CD4-positive, alpha-beta T cell treated with Interleukin-15 for 4 hours (primary cell): Measurements from ENCODE around the gene PTPRN.
A peak's percentile ranks its signal among the peaks of the same experiment; 100 is the strongest.
"Not testable (repeated sequence)": the region's sequence is repeated elsewhere in the genome, so short reads cannot be mapped to it uniquely, and the experiment has no call there.

Experiments used
- DNase-seq: peaks from one replicate; pipeline ENCODE4 v3.0.0-alpha.2; 2020; ENCODE audit warnings: low spot score

The PTPRN gene

GRCh38 chr2:219266886-219267285, 42.3 kb downstream of the PTPRN start:
- DNase-seq, result no peak

- DNase-seq, result no peak
Measured at GRCh38 chr2:219266232-219266631, 43.0 kb downstream of the PTPRN start.

GRCh38 chr2:219261024-219261855, 48.0 kb downstream of the PTPRN start:
- DNase-seq, result no peak

GRCh38 chr2:219258942-219259341, 50.3 kb downstream of the PTPRN start:
- DNase-seq, result not testable (repeated sequence)

GRCh38 chr2:219254590-219255201, 54.5 kb downstream of the PTPRN start:
- peak; percentile 49 for DNase-seq

GRCh38 chr2:219253753-219254589, 55.2 kb downstream of the PTPRN start, which contains the start of gene TUBA4A:
Gene TUBA4A, minus strand, starts transcription at chr2:219253918. Its CDS starts 60 bp downstream, at chr2:219253858.
- peak; percentile 90 for DNase-seq

- peak; percentile 37 for DNase-seq
Measured at GRCh38 chr2:219252900-219253752, 56.1 kb downstream of the PTPRN start, which contains the start of gene TUBA4B. Gene TUBA4B, plus strand, starts transcription at chr2:219253243. Its CDS starts 165 bp downstream, at chr2:219253408.

GRCh38 chr2:219252570-219252899, 56.7 kb downstream of the PTPRN start:
- no peak for DNase-seq

- DNase-seq, result peak; percentile 54
Measured at GRCh38 chr2:219252084-219252483, 57.1 kb downstream of the PTPRN start.

- DNase-seq, result no peak
Measured at GRCh38 chr2:219251656-219252055, 57.5 kb downstream of the PTPRN start.

- no peak for DNase-seq
Measured at GRCh38 chr2:219250049-219250781, 59.0 kb downstream of the PTPRN start.

GRCh38 chr2:219249203-219249980, 59.8 kb downstream of the PTPRN start:
- peak; percentile 48 for DNase-seq

- no peak for DNase-seq
Measured at GRCh38 chr2:219248845-219249202, 60.4 kb downstream of the PTPRN start.

- DNase-seq, result peak; percentile 80
Measured at GRCh38 chr2:219247678-219248642, 61.2 kb downstream of the PTPRN start.

- DNase-seq, result no peak
Measured at GRCh38 chr2:219246559-219246958, 62.6 kb downstream of the PTPRN start.

GRCh38 chr2:219245899-219246230, 63.3 kb downstream of the PTPRN start:
- DNase-seq, result no peak

GRCh38 chr2:219245148-219245898, 63.9 kb downstream of the PTPRN start, which contains the start of the genes GLB1L and STK16:
Gene GLB1L, minus strand, starts transcription at chr2:219245444. Its CDS starts 1,871 bp downstream, at chr2:219243573.
Gene STK16, plus strand, starts transcription at chr2:219245479. Its CDS starts 521 bp downstream, at chr2:219246000.
- peak; percentile 86 for DNase-seq

- no peak for DNase-seq
Measured at GRCh38 chr2:219244789-219245147, 64.4 kb downstream of the PTPRN start.
